OCI-LY1 (cell line): ENCODE data around the gene RUNX1.

Experiments
- CTCF ChIP-seq: fragments of 200-600 bp; sonication (generic), shearing (Covaris generic); IDR thresholded peaks from 2 replicates; pipeline ENCODE4 v1.5.1; 2017; ENCODE audit warnings: mild to moderate bottlenecking, antibody characterized with exemption, low read length, moderate library complexity, mixed read lengths
- EZH2 ChIP-seq: fragments of 200-600 bp; sonication (generic), shearing (Covaris generic); IDR thresholded peaks from 2 replicates; pipeline ENCODE4 v1.8.0; 2017; ENCODE audit warnings: borderline replicate concordance, mixed run types, mild to moderate bottlenecking, antibody characterized with exemption, low read length, moderate library complexity, mixed read lengths

GRCh38 chr21:34810786-34811185, 238.3 kb downstream of the RUNX1 start:
- TF ChIP-seq CTCF (no peak), EZH2 (no peak)
